Stromal cell of bone marrow (primary cell): Measurements from ENCODE around the gene HOTAIR.

Source experiments
- DNase-seq: peaks from one replicate; pipeline ENCODE4 v3.0.0-alpha.2; 2012; ENCODE audit warnings: low read depth

Gene HOTAIR

GRCh38 chr12:53976172-53976822 is 1.5 kb upstream of the HOTAIR start:
- no peak for DNase-seq

GRCh38 chr12:53975479-53976152 is 862 bp upstream of the HOTAIR start:
- no peak for DNase-seq

GRCh38 chr12:53975064-53975471 is 314 bp upstream of the HOTAIR start:
- no peak for DNase-seq

- DNase-seq = no peak
Observed at GRCh38 chr12:53973236-53974042, 1.3 kb downstream of the HOTAIR start.

- no peak for DNase-seq
Observed at GRCh38 chr12:53972722-53973235, 2.0 kb downstream of the HOTAIR start, which contains the start of gene HOXC11. TSS of gene HOXC11 (plus strand) at chr12:53973126. CDS start at chr12:53973242, 116 bp downstream.

GRCh38 chr12:53972152-53972702 is 2.5 kb downstream of the HOTAIR start:
- no peak for DNase-seq

GRCh38 chr12:53971686-53972085 is 3.1 kb downstream of the HOTAIR start:
- no peak for DNase-seq

GRCh38 chr12:53971129-53971528 is 3.6 kb downstream of the HOTAIR start:
- no peak for DNase-seq

GRCh38 chr12:53970451-53970850 is 4.3 kb downstream of the HOTAIR start:
- no peak for DNase-seq

- no peak for DNase-seq
Observed at GRCh38 chr12:53969588-53970259, 5.0 kb downstream of the HOTAIR start.

GRCh38 chr12:53968214-53969127 is 6.3 kb downstream of the HOTAIR start:
- no peak for DNase-seq

GRCh38 chr12:53967421-53967925 is 7.3 kb downstream of the HOTAIR start:
- DNase-seq = no peak

- no peak for DNase-seq
Observed at GRCh38 chr12:53966385-53967133, 8.2 kb downstream of the HOTAIR start.

- no peak for DNase-seq
Observed at GRCh38 chr12:53966085-53966384, 8.7 kb downstream of the HOTAIR start.

- DNase-seq = no peak
Observed at GRCh38 chr12:53965281-53966084, 9.3 kb downstream of the HOTAIR start.

- no peak for DNase-seq
Observed at GRCh38 chr12:53964315-53964713, 10.4 kb downstream of the HOTAIR start.

GRCh38 chr12:53963434-53964314 is 11.1 kb downstream of the HOTAIR start:
- DNase-seq = no peak

- DNase-seq = no peak
Observed at GRCh38 chr12:53963005-53963404, 11.7 kb downstream of the HOTAIR start.
